AG04450 (cell line): ENCODE results near the gene NOL4L. TPM values are rescaled to one million over a fixed set of nuclear protein-coding genes. Genes with fewer than 3 reads are reported as not detected.

Source experiments
- CTCF ChIA-PET: fragments of 300-600, 350-600 bp; formaldehyde crosslinking; extraction: SDS; loops from one replicate; lab custom pipeline; 2022; ENCODE audit warnings: antibody characterized with exemption, inconsistent platforms; lab: Charles Lee
- POLR2A ChIA-PET: fragments of 350-600 bp; formaldehyde crosslinking; extraction: SDS; loops from one replicate; lab custom pipeline; 2021; ENCODE audit warnings: antibody characterized with exemption, inconsistent platforms; lab: Yijun Ruan, JAX
- DNase-seq: peaks from one replicate; pipeline ENCODE4 v3.0.0-alpha.2; 2011; ENCODE audit warnings: low read depth, low spot score
- H3K27ac ChIP-seq: one replicate; pipeline ENCODE4 v1.5.1; 2012; ENCODE audit warnings: low read depth, low read length, control low read depth
- H3K27me3 ChIP-seq: one replicate; pipeline ENCODE4 v1.6.0; 2012; ENCODE audit warnings: low read length; ENCODE audit not compliant: control insufficient read depth, insufficient read depth
- H3K4me3 ChIP-seq: 2 replicates; pipeline ENCODE4 v1.5.1; 2011; ENCODE audit warnings: mild to moderate bottlenecking, low read depth, low read length, control low read depth
- H3K9me3 ChIP-seq: 2 replicates; pipeline ENCODE4 v1.5.1; 2012; ENCODE audit warnings: low read length; ENCODE audit not compliant: control insufficient read depth, insufficient read depth
- polyA plus RNA-seq: library from polyadenylated mRNA; depleted of rRNA; stranded (reverse); fragments of >200 nt; gene quantifications from 2 replicates; pipeline ENCODE4 v1.2.3, GENCODE V29; 2011
- TF ChIP-seq, protein P1 (sequence below): IDR thresholded peaks from 2 replicates; pipeline ENCODE4 v1.5.1; 2011; ENCODE audit warnings: low read depth, low read length, control low read depth, inconsistent platforms

Gene NOL4L
- polyA plus RNA-seq, 1 experiment = 6.7 TPM

DNA sequence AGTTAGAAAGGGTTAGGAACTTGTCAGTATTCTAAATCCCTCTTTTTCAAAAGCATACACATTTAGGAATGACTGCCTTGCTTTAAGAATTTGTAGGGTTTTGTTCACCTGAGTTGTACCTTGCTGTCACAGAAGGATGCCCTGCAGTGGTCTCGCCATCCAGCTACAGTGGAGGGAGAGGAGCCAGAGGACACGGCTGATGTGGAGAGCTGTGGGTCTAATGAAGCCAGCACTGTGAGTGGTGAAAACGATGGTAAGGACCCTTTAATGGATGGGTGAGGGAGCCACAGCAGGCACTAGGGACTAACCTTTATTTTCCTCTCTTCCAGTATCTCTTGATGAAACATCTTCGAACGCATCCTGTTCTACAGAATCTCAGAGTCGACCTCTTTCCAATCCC, 157.1 kb downstream of the NOL4L start:
- H3K4me3 ChIP-seq = no peak overlapping the region
- TF ChIP-seq, protein P1, sequence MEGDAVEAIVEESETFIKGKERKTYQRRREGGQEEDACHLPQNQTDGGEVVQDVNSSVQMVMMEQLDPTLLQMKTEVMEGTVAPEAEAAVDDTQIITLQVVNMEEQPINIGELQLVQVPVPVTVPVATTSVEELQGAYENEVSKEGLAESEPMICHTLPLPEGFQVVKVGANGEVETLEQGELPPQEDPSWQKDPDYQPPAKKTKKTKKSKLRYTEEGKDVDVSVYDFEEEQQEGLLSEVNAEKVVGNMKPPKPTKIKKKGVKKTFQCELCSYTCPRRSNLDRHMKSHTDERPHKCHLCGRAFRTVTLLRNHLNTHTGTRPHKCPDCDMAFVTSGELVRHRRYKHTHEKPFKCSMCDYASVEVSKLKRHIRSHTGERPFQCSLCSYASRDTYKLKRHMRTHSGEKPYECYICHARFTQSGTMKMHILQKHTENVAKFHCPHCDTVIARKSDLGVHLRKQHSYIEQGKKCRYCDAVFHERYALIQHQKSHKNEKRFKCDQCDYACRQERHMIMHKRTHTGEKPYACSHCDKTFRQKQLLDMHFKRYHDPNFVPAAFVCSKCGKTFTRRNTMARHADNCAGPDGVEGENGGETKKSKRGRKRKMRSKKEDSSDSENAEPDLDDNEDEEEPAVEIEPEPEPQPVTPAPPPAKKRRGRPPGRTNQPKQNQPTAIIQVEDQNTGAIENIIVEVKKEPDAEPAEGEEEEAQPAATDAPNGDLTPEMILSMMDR = no peak
- DNase-seq = no peak
- POLR2A ChIA-PET = no interaction called here
- no peaks in the 10 kb centered on the region for H3K27me3 ChIP-seq
- CTCF ChIA-PET = interaction anchor here (0.6 kb wide), 1 partner anchor 9 kb away, joined by 3 read pairs; no protein-coding TSS in a partner anchor
- H3K27ac ChIP-seq = no peak overlapping the region
- no peaks in the 10 kb centered on the region for H3K9me3 ChIP-seq

DNA sequence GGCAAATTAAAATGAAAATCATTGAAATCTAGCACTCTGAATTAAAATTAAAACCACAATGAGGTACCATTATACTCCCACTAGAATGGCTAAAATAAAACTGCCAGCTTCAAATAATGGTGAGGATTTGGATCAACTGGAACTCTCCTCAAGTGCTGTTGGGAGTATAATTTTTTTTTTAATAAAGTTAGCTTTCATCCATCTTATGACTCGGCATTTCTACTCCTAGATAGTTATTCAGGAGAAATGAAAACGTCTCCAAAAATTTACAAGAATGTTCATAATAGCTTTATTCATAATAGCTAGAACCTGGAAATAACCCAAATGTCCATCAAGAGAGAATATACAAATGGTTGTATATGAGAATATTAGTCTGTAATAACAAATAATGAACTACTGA, 163.8 kb downstream of the NOL4L start:
- DNase-seq = no peak
- POLR2A ChIA-PET = interaction anchor here (0.7 kb wide), 1 partner anchor 56 kb away, joined by 4 read pairs; no protein-coding TSS in a partner anchor
- no peak overlapping the region for H3K4me3 ChIP-seq

DNA sequence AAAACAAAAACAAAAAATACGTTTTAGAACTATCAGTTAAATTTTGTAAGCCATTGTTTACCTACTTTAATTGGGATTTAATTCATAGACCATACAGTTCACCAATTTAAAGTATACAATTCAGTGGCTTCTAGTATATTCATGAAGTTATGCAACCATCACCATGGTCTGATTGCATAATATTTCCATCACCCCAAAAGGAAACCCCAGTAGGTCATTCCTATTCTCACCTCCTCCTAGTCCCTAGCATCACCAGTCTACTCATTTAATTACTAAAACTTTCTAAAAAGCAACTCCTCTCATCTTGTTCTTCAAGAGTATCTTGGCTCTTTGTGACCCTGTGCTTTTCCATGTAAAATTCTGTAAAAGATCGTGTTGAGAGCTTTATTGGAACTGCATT, 166.8 kb downstream of the NOL4L start:
- H3K27me3 ChIP-seq = no peaks in the 10 kb centered on the region
- no peak for DNase-seq
- ChIA-PET POLR2A (interaction anchor here (0.6 kb wide), 1 partner anchor 90 kb away, joined by 4 read pairs; no protein-coding TSS in a partner anchor), CTCF (no interaction called here)
- no peak overlapping the region for H3K27ac ChIP-seq
- no peak overlapping the region for H3K4me3 ChIP-seq
- TF ChIP-seq, protein P1 = no peak
- no peaks in the 10 kb centered on the region for H3K9me3 ChIP-seq

More for the DNA sequence above, 163.8 kb downstream of the NOL4L start:
- Histone ChIP-seq H3K9me3 (no peaks in the 10 kb centered on the region), H3K27ac (no peak overlapping the region), H3K27me3 (no peaks in the 10 kb centered on the region)
- CTCF ChIA-PET = interaction anchor here (1.5 kb wide), 1 partner anchor 30 kb away, joined by 3 read pairs; no protein-coding TSS in a partner anchor
- TF ChIP-seq, protein P1 = no peak

DNA sequence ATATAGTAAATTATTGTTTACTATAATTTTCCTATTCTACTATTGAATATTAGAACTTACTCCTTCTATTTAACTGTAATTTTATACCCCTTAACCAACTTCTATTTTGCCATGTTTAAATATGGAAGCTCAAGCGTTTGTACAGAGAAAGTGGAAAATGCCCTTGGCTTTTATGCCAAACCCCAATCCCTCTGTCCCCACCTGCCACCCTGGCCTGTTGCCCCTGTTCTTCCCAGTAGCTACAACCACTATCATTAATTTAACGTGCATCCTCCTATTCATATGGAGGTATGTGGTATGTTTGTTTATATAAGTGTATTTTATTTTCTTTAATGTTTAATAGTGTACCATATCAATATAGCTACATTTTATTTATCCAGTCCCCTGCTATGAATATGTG, 168.9 kb downstream of the NOL4L start:
- DNase-seq = no peak
- no peak overlapping the region for H3K27ac ChIP-seq
- TF ChIP-seq, protein P1 = no peak
- ChIA-PET POLR2A (interaction anchor here (0.6 kb wide), 1 partner anchor 65 kb away, joined by 8 read pairs; no protein-coding TSS in a partner anchor), CTCF (no interaction called here)
- no peaks in the 10 kb centered on the region for H3K9me3 ChIP-seq
- no peak overlapping the region for H3K4me3 ChIP-seq
- no peaks in the 10 kb centered on the region for H3K27me3 ChIP-seq

DNA sequence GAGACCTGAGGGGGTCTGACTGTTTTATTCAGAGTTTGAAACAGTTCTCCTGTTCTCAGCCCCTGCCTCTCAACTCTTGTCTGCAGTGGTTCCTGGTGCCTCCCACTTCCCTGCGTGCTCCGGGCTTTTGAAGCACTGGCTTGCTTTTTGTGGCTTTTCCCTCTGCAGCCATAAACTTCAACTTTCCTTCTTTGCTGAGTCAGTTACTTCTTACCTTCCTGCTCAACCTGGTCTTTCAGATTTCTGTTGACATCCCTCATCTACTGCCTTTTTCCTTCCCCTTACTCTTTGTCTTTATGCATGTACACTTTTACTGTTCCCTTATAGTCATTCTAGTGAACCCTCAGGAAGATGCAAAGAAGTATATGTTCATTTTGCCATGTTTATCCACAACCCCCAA, 169.6 kb downstream of the NOL4L start:
- DNase-seq = no peak
- no peaks in the 10 kb centered on the region for H3K9me3 ChIP-seq
- no peaks in the 10 kb centered on the region for H3K27me3 ChIP-seq
- H3K27ac ChIP-seq = no peak overlapping the region
- TF ChIP-seq, protein P1 = no peak
- ChIA-PET POLR2A (no interaction called here), CTCF (no interaction called here)
- H3K4me3 ChIP-seq = no peak overlapping the region
